ENCODE measurements around the gene FBXL16.
A peak's percentile ranks its signal among the peaks of the same experiment; 100 is the strongest.

The FBXL16 gene

GRCh38 chr16:671353-672131, 34.1 kb downstream of the FBXL16 start:
- Histone ChIP-seq H3K36me3 (peaks cover 34 to 57% (median 43%) of the 10 kb centered on the region in 3 donors), H3K27ac (no peak overlapping the region), H3K4me3 (no peak overlapping the region), H3K4me1 (peaks cover 8 to 40% (median 33%) of the 10 kb centered on the region in 4 donors), H3K27me3 (peaks cover 0 to 2% of the 10 kb centered on the region in 2 donors), H3K9me3 (no peaks in the 10 kb centered on the region)
- no peak for TF ChIP-seq CTCF (IDR thresholded peaks at IDR 0.05)
- intact Hi-C loops (cut with DNase I; ENCODE audit: low total_unique reads) = no loop called here
- DNase-seq = no peak

DNA sequence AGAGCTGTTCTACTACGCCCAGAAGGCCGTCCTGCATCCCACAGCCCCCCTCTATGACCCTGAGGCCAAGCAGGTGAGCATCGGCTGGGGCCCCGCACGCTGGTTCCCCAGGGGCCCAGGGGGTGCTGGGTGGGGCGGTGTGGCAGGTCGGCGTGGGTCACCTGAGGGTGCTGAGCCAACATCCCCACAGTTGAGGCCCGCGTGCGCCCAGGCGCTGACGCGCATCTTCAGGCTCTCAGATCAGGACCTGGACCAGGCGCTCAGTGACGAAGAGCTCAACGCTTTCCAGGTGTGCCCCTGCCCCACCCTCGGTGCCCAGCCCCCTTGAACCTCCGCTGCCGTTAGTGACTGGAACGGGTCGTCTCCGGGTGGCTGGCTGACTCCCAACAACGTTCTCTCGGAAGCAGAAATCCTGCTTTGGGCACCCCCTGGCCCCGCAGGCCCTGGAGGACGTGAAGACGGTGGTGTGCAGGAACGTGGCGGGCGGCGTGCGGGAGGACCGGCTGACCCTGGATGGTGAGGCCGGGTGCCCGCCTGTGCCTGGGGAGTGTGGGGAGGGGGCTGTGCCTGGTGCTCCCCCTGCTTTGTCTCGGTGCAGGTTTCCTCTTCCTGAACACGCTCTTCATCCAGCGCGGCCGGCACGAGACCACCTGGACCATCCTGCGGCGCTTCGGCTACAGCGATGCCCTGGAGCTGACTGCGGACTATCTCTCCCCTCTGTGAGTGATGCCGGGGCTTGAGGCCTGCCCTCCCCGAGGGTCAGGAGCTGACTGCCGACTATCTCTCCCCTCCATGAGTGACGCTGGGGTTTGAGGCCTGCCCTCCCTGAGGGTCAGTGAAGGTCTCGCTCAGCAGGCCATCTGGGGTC, 34.9 kb downstream of the FBXL16 start:
- Histone ChIP-seq H3K27ac (no peak overlapping the region), H3K27me3 (no peaks in the 10 kb centered on the region), H3K4me3 (no peak overlapping the region), H3K9me3 (no peaks in the 10 kb centered on the region), H3K4me1 (peaks cover 8 to 32% (median 27%) of the 10 kb centered on the region in 4 donors), H3K36me3 (peaks cover 34 to 57% (median 43%) of the 10 kb centered on the region in 3 donors)
- no peak for TF ChIP-seq CTCF (IDR thresholded peaks at IDR 0.05)
- intact Hi-C loops (cut with DNase I; ENCODE audit: low total_unique reads) = no loop called here
- no peak for DNase-seq

- H3K4me1 ChIP-seq = peaks cover 8 to 22% (median 18%) of the 10 kb centered on the region in 4 donors
Observed at GRCh38 chr16:669666-670065, 35.9 kb downstream of the FBXL16 start.

GRCh38 chr16:668519-669171, 37.0 kb downstream of the FBXL16 start:
- H3K27me3 ChIP-seq = no peaks in the 10 kb centered on the region
- peaks cover 34 to 45% (median 40%) of the 10 kb centered on the region in 3 donors for H3K36me3 ChIP-seq
- no peaks in the 10 kb centered on the region for H3K9me3 ChIP-seq
- H3K27ac ChIP-seq = peak overlapping the region; percentile 87
- intact Hi-C loops (cut with DNase I; ENCODE audit: low total_unique reads) = no loop called here
- peaks cover 8 to 22% (median 18%) of the 10 kb centered on the region in 4 donors for H3K4me1 ChIP-seq
- DNase-seq = no peak
- H3K4me3 ChIP-seq = peak overlapping the region; percentile 84 to 92
- TF ChIP-seq CTCF (IDR thresholded peaks at IDR 0.05) = no peak

More at GRCh38 chr16:669666-670065, 35.9 kb downstream of the FBXL16 start:
- no peak overlapping the region for H3K27ac ChIP-seq
- TF ChIP-seq CTCF (IDR thresholded peaks at IDR 0.05) = no peak
- H3K27me3 ChIP-seq = no peaks in the 10 kb centered on the region
- no peak overlapping the region for H3K4me3 ChIP-seq
- no peak for DNase-seq
- peaks cover 34 to 55% (median 43%) of the 10 kb centered on the region in 3 donors for H3K36me3 ChIP-seq
- intact Hi-C loops (cut with DNase I; ENCODE audit: low total_unique reads) = no loop called here
- no peaks in the 10 kb centered on the region for H3K9me3 ChIP-seq

DNA sequence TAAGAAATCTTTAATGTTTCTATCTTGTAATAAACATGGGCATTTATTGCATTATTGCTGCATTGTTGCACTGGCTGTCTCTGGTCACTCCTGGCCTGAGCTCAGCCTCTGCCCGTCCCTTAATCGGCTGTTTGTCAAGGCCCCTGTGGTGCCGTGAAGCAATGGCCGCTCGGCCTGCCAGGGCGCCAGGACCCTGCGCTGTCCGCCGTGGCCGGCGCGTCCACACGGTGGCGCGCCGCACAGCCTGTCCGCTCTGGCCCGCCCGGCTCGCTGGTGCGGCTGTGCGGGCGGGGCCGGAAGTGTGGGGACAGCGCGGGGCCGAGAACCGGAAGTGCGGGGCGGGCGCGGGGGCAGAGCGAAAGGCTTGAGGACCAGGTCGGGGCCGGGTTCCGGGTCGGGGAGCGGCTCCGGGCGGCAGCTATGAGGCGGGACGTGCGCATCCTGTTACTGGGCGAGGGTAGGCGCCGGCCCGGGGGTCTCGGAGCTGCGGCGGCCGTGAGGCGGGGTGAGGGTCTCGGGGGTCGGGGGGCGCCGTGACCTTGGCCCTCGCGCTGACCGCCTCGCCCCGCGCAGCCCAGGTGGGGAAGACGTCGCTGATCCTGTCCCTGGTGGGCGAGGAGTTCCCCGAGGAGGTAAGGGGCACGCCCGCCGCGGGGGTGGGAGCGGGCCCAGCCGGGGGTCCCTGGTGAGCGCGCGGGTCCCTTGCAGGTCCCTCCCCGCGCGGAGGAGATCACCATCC, 37.7 kb downstream of the FBXL16 start, which contains the start of gene RHOT2:
Gene RHOT2 (plus strand): TSS at position 353 of the 739 bp plus-strand sequence. CDS start 68 bp downstream, at position 421.
- H3K27ac ChIP-seq = peak within 1 kb of the TSS; percentile 87
- H3K9me3 ChIP-seq = no peaks in the 10 kb centered on the region
- intact Hi-C loops (cut with DNase I; ENCODE audit: low total_unique reads) = no loop called here
- H3K36me3 ChIP-seq = peaks cover 32 to 38% (median 33%) of the 10 kb centered on the region in 3 donors
- TF ChIP-seq CTCF (IDR thresholded peaks at IDR 0.05) = peak; percentile 88 to 90
- H3K27me3 ChIP-seq = no peaks in the 10 kb centered on the region
- DNase-seq = peak; percentile 91 to 96
- H3K4me3 ChIP-seq = peak within 1 kb of the TSS; percentile 84 to 92
- H3K4me1 ChIP-seq = peaks cover 8 to 22% (median 18%) of the 10 kb centered on the region in 4 donors
